HG03378 (cell line): ENCODE data around the gene MCM5.
"Not testable (repeated sequence)": the region's sequence is repeated elsewhere in the genome, so short reads cannot be mapped to it uniquely, and the experiment has no call there.

Experiments used
- ATAC-seq: cut with Tn5 transposase; IDR thresholded peaks from one replicate; pipeline ENCODE4 v1.9.1; 2021; ENCODE audit warnings: mild to moderate bottlenecking, moderate library complexity; ENCODE audit not compliant: unreplicated experiment

Gene MCM5

DNA sequence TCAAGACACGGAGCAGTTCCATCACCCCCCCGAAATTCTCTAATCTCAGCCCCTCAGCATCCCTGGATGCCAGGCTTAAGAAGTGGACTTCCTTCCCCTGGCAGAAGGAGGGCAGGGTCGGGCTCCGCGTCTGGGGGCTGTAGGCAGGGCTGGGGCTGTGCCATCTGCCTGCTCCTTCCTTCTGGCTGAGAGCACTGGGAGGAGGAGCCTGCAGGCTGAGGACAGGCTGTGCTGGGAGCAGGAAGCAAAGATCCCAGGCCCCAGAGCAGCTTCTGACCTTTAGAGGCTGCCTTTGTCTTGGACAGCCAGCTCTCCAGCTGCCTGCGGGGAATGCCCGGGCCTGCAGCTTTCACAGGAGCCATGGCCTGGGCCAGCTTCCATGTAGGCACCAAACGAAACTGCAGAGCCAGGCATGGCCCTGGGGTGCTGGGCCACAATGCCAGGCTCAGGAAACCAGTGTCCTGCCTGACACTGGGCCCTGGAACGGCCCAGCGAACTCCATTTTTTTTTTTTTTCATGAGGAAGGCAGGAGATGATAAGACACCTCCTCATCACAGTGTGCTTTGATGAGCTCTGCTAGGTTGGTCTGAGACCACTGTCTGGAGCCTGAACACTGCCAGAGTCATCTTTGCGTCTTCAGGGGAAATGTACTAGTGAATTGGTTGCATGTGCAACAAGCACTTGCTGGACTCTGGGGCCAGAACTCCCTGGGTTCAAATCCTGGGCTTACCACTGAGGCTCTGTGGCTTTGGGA is 67.9 kb downstream of the MCM5 start:
- no peak for ATAC-seq

DNA sequence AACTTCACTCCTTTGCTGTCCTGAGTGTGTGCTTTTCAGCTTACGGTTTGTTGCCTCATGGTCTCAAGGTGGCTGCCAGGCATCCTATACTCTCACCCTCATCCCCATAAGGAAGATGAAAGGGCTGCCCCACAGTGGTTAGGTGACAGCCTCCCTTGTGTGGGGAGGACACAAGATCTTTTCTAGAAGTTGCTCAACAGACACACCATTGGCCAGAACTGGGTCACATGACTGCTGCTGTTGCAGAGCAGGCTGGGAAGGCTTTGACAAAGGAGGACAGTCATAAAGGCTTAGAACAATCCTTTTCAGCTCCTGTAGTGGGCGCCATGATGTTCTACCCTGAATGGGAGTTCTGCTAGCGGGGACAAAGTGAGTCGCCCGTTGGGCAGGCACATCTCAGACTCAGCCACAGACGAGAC is 71.0 kb downstream of the MCM5 start:
- no peak for ATAC-seq

DNA sequence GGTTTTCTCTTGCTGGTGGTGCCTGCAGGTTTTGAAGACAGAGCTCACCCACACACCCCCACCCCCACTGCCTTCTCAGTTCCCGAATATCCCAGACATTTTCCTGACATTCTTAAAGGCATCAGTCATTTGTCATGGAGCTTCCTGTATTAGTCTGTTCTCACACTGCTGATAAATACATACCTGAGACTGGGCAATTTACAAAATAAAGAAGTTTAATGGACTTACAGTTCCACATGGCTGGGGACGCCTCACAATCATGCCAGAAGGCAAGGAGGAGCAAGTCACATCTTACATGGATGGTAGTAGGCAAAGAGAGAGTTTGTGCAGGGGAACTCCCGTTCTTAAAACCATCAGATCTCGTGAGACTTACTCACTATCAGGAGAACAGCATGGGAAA is 71.6 kb downstream of the MCM5 start:
- not testable (repeated sequence) for ATAC-seq

DNA sequence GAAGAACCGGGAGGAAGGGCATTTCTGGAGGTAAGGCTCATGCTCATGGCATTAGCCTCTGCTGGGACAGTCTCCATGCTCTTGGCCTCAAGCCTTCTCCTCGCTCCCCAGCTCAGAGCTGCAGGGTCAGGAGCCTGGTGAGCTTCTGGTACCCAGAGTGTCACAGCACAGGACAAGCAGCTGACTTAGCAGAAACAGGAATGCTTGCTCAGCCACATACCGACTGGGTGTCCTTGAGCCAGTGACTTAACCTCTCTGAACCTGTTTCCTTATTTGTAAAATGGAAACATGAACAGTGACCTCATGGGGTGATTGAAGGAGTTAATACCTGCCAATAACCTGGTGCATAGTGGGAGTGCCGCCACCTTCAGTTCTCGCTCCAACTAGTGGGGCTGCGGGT is 72.5 kb downstream of the MCM5 start:
- no peak for ATAC-seq

DNA sequence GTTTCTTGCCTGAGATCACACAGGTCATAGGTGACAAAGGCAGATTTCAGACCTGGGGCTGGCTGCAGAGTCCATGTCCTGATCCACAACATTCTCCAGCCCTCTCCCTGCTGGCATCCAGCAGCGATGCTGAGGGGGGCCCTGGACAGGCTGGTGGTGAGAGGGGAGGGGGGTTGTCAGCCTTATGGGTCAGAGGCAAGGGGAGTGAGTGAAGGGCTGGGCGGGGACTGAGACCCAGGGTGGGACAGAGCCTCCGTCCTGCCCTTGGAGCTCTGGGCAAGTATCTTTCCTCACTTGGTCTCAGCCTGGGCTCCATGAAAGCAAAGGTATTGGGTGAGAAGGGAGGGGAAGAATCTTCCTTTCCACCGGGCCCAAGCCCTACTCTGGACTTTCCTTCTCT is 74.0 kb downstream of the MCM5 start:
- ATAC-seq, result no peak
